H1 (cell line): Measurements from ENCODE around the gene BCAR1. TPM values are rescaled to one million over a fixed set of nuclear protein-coding genes. Genes with fewer than 3 reads are reported as not detected.

ENCODE experiments used
- CTCF ChIA-PET: fragments of 300-600 bp; sonication (Branson Sonifier 250); formaldehyde crosslinking; loops from one replicate; lab custom pipeline; 2021; ENCODE audit not compliant: partially characterized antibody; lab: Charles Lee
- POLR2A ChIA-PET: fragments of 300-600 bp; sonication (Branson Sonifier 250); formaldehyde crosslinking; loops from one replicate; lab custom pipeline; 2021; ENCODE audit warnings: inconsistent platforms; ENCODE audit not compliant: partially characterized antibody; lab: Charles Lee
- DNase-seq, 2 experiments: peaks; one replicate each; pipeline versions ENCODE4 v3.0.0 to v3.0.0-alpha.2; 2010 to 2022; ENCODE audit warnings: low spot score in 2 of 2, low read depth in 1 of 2, mixed read lengths in 1 of 2
- FAIRE-seq: peaks from 2 replicates; lab custom pipeline; 2011; peaks lifted over from hg19 to GRCh38; lab: Jason Lieb, UNC
- H2AFZ ChIP-seq: 2 replicates; pipeline ENCODE4 v1.8.1; 2012; ENCODE audit warnings: low read length, inconsistent platforms
- H2AK5ac ChIP-seq: 2 replicates; pipeline ENCODE4 v1.6.1; 2013; ENCODE audit warnings: low read depth, low read length
- H2BK120ac ChIP-seq: replicated peaks from 2 replicates; pipeline ENCODE3; 2013; ENCODE audit warnings: low read depth, low read length, inconsistent platforms
- H2BK12ac ChIP-seq: 2 replicates; pipeline ENCODE4 v1.6.1; 2013; ENCODE audit warnings: low read depth, low read length
- H2BK15ac ChIP-seq: 2 replicates; pipeline ENCODE4 v1.6.1; 2013; ENCODE audit warnings: low read length
- H2BK20ac ChIP-seq: 2 replicates; pipeline ENCODE4 v1.6.1; 2013; ENCODE audit warnings: low read length
- H2BK5ac ChIP-seq: 2 replicates; pipeline ENCODE4 v1.6.1; 2013; ENCODE audit warnings: low read depth, low read length
- H3K14ac ChIP-seq: 2 replicates; pipeline ENCODE4 v1.6.1; 2013; ENCODE audit warnings: inconsistent platforms; ENCODE audit not compliant: insufficient read length
- H3K18ac ChIP-seq: 2 replicates; pipeline ENCODE4 v1.6.1; 2013; ENCODE audit warnings: low read length; ENCODE audit errors: extremely low read depth
- H3K23ac ChIP-seq: 2 replicates; pipeline ENCODE4 v1.6.1; 2013; ENCODE audit warnings: inconsistent platforms; ENCODE audit not compliant: insufficient read length
- H3K23me2 ChIP-seq: 2 replicates; pipeline ENCODE4 v1.6.1; 2013; ENCODE audit warnings: low read depth, low read length
- H3K27ac ChIP-seq: 2 replicates; pipeline ENCODE4 v1.6.1; 2011; ENCODE audit warnings: low read depth, low read length, inconsistent platforms
- H3K27me3 ChIP-seq, 4 experiments: replicated peaks in 1 of 4; 1 replicate in 1 of 4; 2 replicates in 3 of 4; pipeline versions ENCODE4 v1.6.1 to v1.8.1; 2011 to 2013; ENCODE audit warnings: low read length in 3 of 4, mild to moderate bottlenecking in 3 of 4, inconsistent platforms in 2 of 4, mixed read lengths in 2 of 4, moderate library complexity in 1 of 4; ENCODE audit not compliant: control insufficient read depth in 3 of 4, insufficient read depth in 3 of 4; ENCODE audit errors: extremely low read depth in 1 of 4
- H3K36me3 ChIP-seq, 4 experiments: 2 replicates each; pipeline versions ENCODE4 v1.6.1 to v1.8.1; 2011 to 2013; ENCODE audit warnings: mild to moderate bottlenecking in 4 of 4, low read length in 3 of 4, moderate library complexity in 2 of 4, control low read depth in 1 of 4, inconsistent platforms in 1 of 4; ENCODE audit not compliant: insufficient read depth in 4 of 4, control insufficient read depth in 2 of 4
- H3K4ac ChIP-seq: replicated peaks from 2 replicates; pipeline ENCODE3; 2013; ENCODE audit warnings: low read length, low read depth, mixed read lengths, inconsistent platforms; ENCODE audit not compliant: insufficient read length
- H3K4me1 ChIP-seq, 4 experiments: replicated peaks in 1 of 4; 1 replicate in 1 of 4; 2 replicates in 3 of 4; pipeline versions ENCODE4 v1.6.1 to v1.8.1; 2011 to 2013; ENCODE audit warnings: low read length in 3 of 4, inconsistent platforms in 2 of 4, mixed read lengths in 1 of 4; ENCODE audit not compliant: insufficient read depth in 4 of 4, control insufficient read depth in 3 of 4
- H3K4me2 ChIP-seq, 2 experiments: 2 replicates each; pipeline versions ENCODE4 v1.6.1 to v1.8.1; 2011 to 2013; ENCODE audit warnings: low read depth in 2 of 2, low read length in 2 of 2, control low read depth in 1 of 2, inconsistent platforms in 1 of 2, mild to moderate bottlenecking in 1 of 2; ENCODE audit not compliant: insufficient read depth in 1 of 2
- H3K4me3 ChIP-seq, 4 experiments: fragments of 200-600, 300-600 bp in 1 of 4; sonication (generic), shearing (Covaris generic), sonication (Bioruptor Twin) in 1 of 4; 2 replicates each; pipeline versions ENCODE4 v1.5.1 to v1.8.1; 2011 to 2016; ENCODE audit warnings: low read length in 4 of 4, low read depth in 3 of 4, control low read depth in 2 of 4, inconsistent platforms in 2 of 4, mild to moderate bottlenecking in 2 of 4, mixed read lengths in 1 of 4, moderate library complexity in 1 of 4; ENCODE audit not compliant: insufficient read depth in 2 of 4; ENCODE audit errors: extremely low read depth in 1 of 4
- H3K56ac ChIP-seq: replicated peaks from 2 replicates; pipeline ENCODE3; 2013; ENCODE audit warnings: low read depth, mild to moderate bottlenecking, mixed read lengths, low read length, inconsistent platforms; ENCODE audit not compliant: insufficient read length
- H3K79me1 ChIP-seq: 2 replicates; pipeline ENCODE4 v1.6.1; 2013; ENCODE audit warnings: low read depth, low read length, control low read depth
- H3K79me2 ChIP-seq, 2 experiments: 2 replicates each; pipeline versions ENCODE4 v1.6.1 to v1.8.1; 2012 to 2013; ENCODE audit warnings: low read length in 2 of 2, mild to moderate bottlenecking in 2 of 2, inconsistent platforms in 1 of 2; ENCODE audit not compliant: insufficient read depth in 2 of 2, control insufficient read depth in 1 of 2
- H3K9ac ChIP-seq, 4 experiments: replicated peaks in 1 of 4; 1 replicate in 1 of 4; 2 replicates in 3 of 4; pipeline versions ENCODE4 v1.6.1 to v1.8.1; 2011 to 2013; ENCODE audit warnings: low read depth in 3 of 4, low read length in 3 of 4, control low read depth in 2 of 4, mild to moderate bottlenecking in 2 of 4, moderate library complexity in 2 of 4, inconsistent platforms in 1 of 4; ENCODE audit errors: extremely low read depth in 1 of 4
- H3K9me3 ChIP-seq, 2 experiments: 2 replicates each; pipeline versions ENCODE4 v1.6.1 to v1.8.1; 2012 to 2013; ENCODE audit warnings: mild to moderate bottlenecking in 2 of 2, moderate library complexity in 2 of 2, control low read depth in 1 of 2, inconsistent platforms in 1 of 2, low read depth in 1 of 2, low read length in 1 of 2, mixed read lengths in 1 of 2; ENCODE audit not compliant: insufficient read depth in 2 of 2
- H4K20me1 ChIP-seq, 2 experiments: replicated peaks in 1 of 2; 2 replicates each; pipeline versions ENCODE3 to v1.8.1; 2011 to 2013; ENCODE audit warnings: inconsistent platforms in 2 of 2, low read length in 2 of 2, mild to moderate bottlenecking in 1 of 2; ENCODE audit not compliant: insufficient read depth in 2 of 2, control insufficient read depth in 1 of 2
- H4K5ac ChIP-seq: 2 replicates; pipeline ENCODE4 v1.6.1; 2013; ENCODE audit warnings: low read length, low read depth, mixed read lengths, inconsistent platforms; ENCODE audit not compliant: insufficient read length
- H4K8ac ChIP-seq: 2 replicates; pipeline ENCODE4 v1.8.0; 2013; ENCODE audit warnings: mild to moderate bottlenecking, moderate library complexity, low read length, inconsistent platforms; ENCODE audit not compliant: insufficient read depth; ENCODE audit errors: extremely low read depth
- H4K91ac ChIP-seq: replicated peaks from 2 replicates; pipeline ENCODE3; 2013; ENCODE audit warnings: low read length, mixed read lengths, inconsistent platforms; ENCODE audit not compliant: insufficient read length
- EGR1 ChIP-seq: IDR thresholded peaks from 2 replicates; pipeline ENCODE4 v1.6.1; 2011; ENCODE audit warnings: low read depth, low read length, borderline replicate concordance
- EP300 ChIP-seq, 2 experiments: IDR thresholded peaks; 1 replicate in 1 of 2; 2 replicates in 1 of 2; pipeline ENCODE4 v1.6.1; 2011 to 2012; ENCODE audit warnings: low read depth in 2 of 2, low read length in 2 of 2, mild to moderate bottlenecking in 2 of 2, borderline replicate concordance in 1 of 2, inconsistent platforms in 1 of 2, moderate library complexity in 1 of 2
- HDAC2 ChIP-seq, 2 experiments: fragments of 300-600 bp in 1 of 2; sonication (generic) in 1 of 2; IDR thresholded peaks; 2 replicates each; pipeline ENCODE4 v1.6.1; 2011 to 2012; ENCODE audit warnings: low read depth in 2 of 2, low read length in 2 of 2, mild to moderate bottlenecking in 2 of 2, moderate library complexity in 2 of 2, borderline replicate concordance in 1 of 2, inconsistent platforms in 1 of 2
- JUN ChIP-seq: IDR thresholded peaks from 2 replicates; pipeline ENCODE4 v1.6.1; 2011; ENCODE audit warnings: low read depth, mild to moderate bottlenecking, improper control_type of control experiment, low read length
- JUND ChIP-seq: IDR thresholded peaks from 2 replicates; pipeline ENCODE4 v1.6.1; 2011; ENCODE audit warnings: mild to moderate bottlenecking, improper control_type of control experiment, low read length
- NRF1 ChIP-seq: IDR thresholded peaks from 2 replicates; pipeline ENCODE4 v1.6.1; 2011; ENCODE audit warnings: mild to moderate bottlenecking, low read depth, low read length, improper control_type of control experiment
- RBBP5 ChIP-seq: IDR thresholded peaks from 2 replicates; pipeline ENCODE4 v1.7.1; 2012; ENCODE audit warnings: low read depth, mild to moderate bottlenecking, inconsistent platforms, low read length, moderate library complexity, borderline replicate concordance
- RFX5 ChIP-seq: IDR thresholded peaks from 2 replicates; pipeline ENCODE4 v1.6.1; 2011; ENCODE audit warnings: low read depth, low read length, improper control_type of control experiment, borderline replicate concordance
- SIN3A ChIP-seq, 2 experiments: IDR thresholded peaks in 1 of 2; conservative IDR thresholded peaks in 1 of 2; 2 replicates each; pipeline ENCODE4 v1.6.1; 2011 to 2012; ENCODE audit warnings: low read length in 2 of 2, improper control_type of control experiment in 1 of 2, low read depth in 1 of 2, mild to moderate bottlenecking in 1 of 2
- SP1 ChIP-seq: IDR thresholded peaks from 2 replicates; pipeline ENCODE4 v1.6.1; 2011; ENCODE audit warnings: low read depth, low read length
- SP2 ChIP-seq: IDR thresholded peaks from 2 replicates; pipeline ENCODE4 v1.6.1; 2012; ENCODE audit warnings: mild to moderate bottlenecking, low read length, inconsistent platforms
- SUZ12 ChIP-seq: fragments of 200-600 bp; sonication (generic); IDR thresholded peaks from 2 replicates; pipeline ENCODE4 v1.6.1; 2012; ENCODE audit warnings: mild to moderate bottlenecking, inconsistent platforms, low read length, moderate library complexity, mixed read lengths
- TAF7 ChIP-seq: optimal IDR thresholded peaks from 2 replicates; pipeline ENCODE3; 2011; ENCODE audit warnings: low read depth, mild to moderate bottlenecking, inconsistent platforms, low read length, moderate library complexity, borderline replicate concordance
- TCF12 ChIP-seq: IDR thresholded peaks from 2 replicates; pipeline ENCODE4 v1.6.1; 2011; ENCODE audit warnings: low read depth, mild to moderate bottlenecking, low read length
- YY1 ChIP-seq: IDR thresholded peaks from 2 replicates; pipeline ENCODE4 v1.6.1; 2011; ENCODE audit warnings: low read depth, mild to moderate bottlenecking, low read length
- WGBS, 2 experiments: shearing (Covaris generic) in 1 of 2; methylation state at CpG; one replicate each; pipeline versions ENCODE4 v1.1.6 to v1.1.7; 2013 to 2015; ENCODE audit warnings: low lambda C conversion rate in 2 of 2, mixed read lengths in 2 of 2, inconsistent platforms in 1 of 2, low coverage in 1 of 2, missing lambda C conversion rate in 1 of 2; ENCODE audit not compliant: insufficient replicate concordance in 2 of 2, insufficient coverage in 1 of 2, insufficient read length in 1 of 2; ENCODE audit errors: extremely low coverage in 1 of 2, missing lambda C conversion rate in 1 of 2; 5-methylcytosine and 5-hydroxymethylcytosine counted together
- polyA plus RNA-seq, 7 experiments: library from polyadenylated mRNA; depleted of rRNA in 3 of 7; stranded (reverse) in 5 of 7; unstranded in 2 of 7; fragments of >200 nt in 5 of 7; fragments of 200-250 nt in 2 of 7; gene quantifications; 1 replicate in 5 of 7; 2 replicates in 1 of 7; 4 replicates in 1 of 7; pipeline versions ENCODE4 v1.2.1 to v1.2.3, GENCODE V29; 2011 to 2013; ENCODE audit warnings: missing spikeins in 2 of 7, mixed read lengths in 2 of 7
- total RNA-seq: library from RNA; stranded (reverse); fragmentation: NEBNext Ultra II Directional; extraction: Animal tissue kit (Norgen Biotek cat#: 25700); gene quantifications from 2 replicates; pipeline ENCODE4 v1.2.1, GENCODE V29; 2021

Gene BCAR1
- total and polyA plus RNA-seq, 2 of the 8 experiments (the other 6 are each of a cell fraction or from before 2014, with no cell fraction given), result 59.8 to 105 TPM

- POLR2A ChIA-PET, result no interaction called here
- WGBS, 2 experiments, result 87% methylated on average over 4 of the region's 4 CpGs; no CpG with 5 or more reads in 1 of the 2 experiments
- no peak for TF ChIP-seq JUND
- TF ChIP-seq TAF7, result no peak
- no peak for TF ChIP-seq RBBP5
- TF ChIP-seq NRF1, result no peak
- TF ChIP-seq YY1, result no peak
- no peak for TF ChIP-seq RFX5
- no peak for TF ChIP-seq SP1
- TF ChIP-seq EGR1, result no peak
- no peak for TF ChIP-seq SP2
- TF ChIP-seq HDAC2 (IDR thresholded peaks at IDR 0.05; ENCODE audit: borderline replicate concordance in 1 of 2, low read depth in 2 of 2, low read length in 2 of 2), result no peak
- no peak for TF ChIP-seq SIN3A (conservative IDR thresholded peaks at IDR 0.05 in 1 of 2, IDR thresholded peaks at IDR 0.05 in 1 of 2; ENCODE audit: low read depth in 1 of 2, low read length in 2 of 2)
- no peak for TF ChIP-seq JUN
- TF ChIP-seq EP300 (IDR thresholded peaks at IDR 0.05; ENCODE audit: borderline replicate concordance in 1 of 2, low read depth in 2 of 2, low read length in 2 of 2), result no peak
- TF ChIP-seq TCF12, result no peak
- TF ChIP-seq SUZ12, result no peak
Observed at GRCh38 chr16:75193265-75193650, 58.2 kb downstream of the BCAR1 start.

More at GRCh38 chr16:75193265-75193650, 58.2 kb downstream of the BCAR1 start:
- Histone ChIP-seq H3K56ac (no peak overlapping the region), H2BK12ac (no peak overlapping the region), H3K14ac (no peak overlapping the region), H4K8ac (no peak overlapping the region), H3K4me2 (no peak overlapping the region), H2BK15ac (no peak overlapping the region), H3K18ac (no peak overlapping the region), H4K91ac (no peak overlapping the region), H3K9me3 (no peaks in the 10 kb centered on the region), H4K20me1 (no peaks in the 10 kb centered on the region), H2AK5ac (no peak overlapping the region), H3K27me3 (no peaks in the 10 kb centered on the region), H3K4me1 (peaks cover 0 to 2% (median 0%) of the 10 kb centered on the region in 4 experiments; a peak in 3 of 7 replicates), H3K79me1 (no peaks in the 10 kb centered on the region), H3K9ac (no peak overlapping the region), H3K4me3 (no peak overlapping the region), H3K27ac (no peak overlapping the region), H3K23me2 (no peaks in the 10 kb centered on the region), H4K5ac (no peak overlapping the region), H2BK5ac (no peak overlapping the region), H3K36me3 (no peaks in the 10 kb centered on the region), H3K4ac (no peak overlapping the region), H2BK120ac (no peak overlapping the region), H2BK20ac (no peak overlapping the region), H2AFZ (no peak overlapping the region), H3K79me2 (no peaks in the 10 kb centered on the region), H3K23ac (no peak overlapping the region)
- CTCF ChIA-PET, result interaction anchor here (0.7 kb wide), 1 partner anchor 220 kb away, joined by 5 read pairs; no protein-coding TSS in a partner anchor
- DNase-seq (no peak), FAIRE-seq (no peak)
